H1 (cell line): ENCODE data around the gene STK39. TPM values are rescaled to one million over a fixed set of nuclear protein-coding genes. Genes with fewer than 3 reads are reported as not detected.

Source experiments
- BCL11A ChIP-seq, 2 experiments: IDR thresholded peaks; one replicate each; pipeline ENCODE4 v1.6.1; 2011; ENCODE audit warnings: low read depth in 2 of 2, low read length in 2 of 2, mild to moderate bottlenecking in 2 of 2
- CBX8 ChIP-seq: fragments of 300-800, 300-1000 bp; sonication (generic); IDR thresholded peaks from 2 replicates; pipeline ENCODE4 v1.7.1; 2016; ENCODE audit warnings: low read depth, low read length, borderline replicate concordance
- CEBPB ChIP-seq: IDR thresholded peaks from 2 replicates; pipeline ENCODE4 v1.6.1; 2012; ENCODE audit warnings: low read depth, low read length
- CHD7 ChIP-seq: fragments of 300-600 bp; sonication (generic); IDR thresholded peaks from 2 replicates; pipeline ENCODE4 v1.7.1; 2012; ENCODE audit warnings: low read length, moderate library complexity, mild to moderate bottlenecking, inconsistent platforms; ENCODE audit not compliant: insufficient replicate concordance
- CREB1 ChIP-seq: IDR thresholded peaks from 2 replicates; pipeline ENCODE4 v1.6.1; 2012; ENCODE audit warnings: inconsistent platforms
- EZH2 ChIP-seq: fragments of 200-600 bp; sonication (generic); IDR thresholded peaks from 2 replicates; pipeline ENCODE4 v1.7.1; 2012; ENCODE audit warnings: low read depth, mild to moderate bottlenecking, moderate library complexity, low read length, inconsistent platforms; ENCODE audit not compliant: severe bottlenecking
- JUN ChIP-seq: IDR thresholded peaks from 2 replicates; pipeline ENCODE4 v1.6.1; 2011; ENCODE audit warnings: low read depth, mild to moderate bottlenecking, improper control_type of control experiment, low read length
- NRF1 ChIP-seq: IDR thresholded peaks from 2 replicates; pipeline ENCODE4 v1.6.1; 2011; ENCODE audit warnings: mild to moderate bottlenecking, low read depth, low read length, improper control_type of control experiment
- RXRA ChIP-seq: IDR thresholded peaks from 2 replicates; pipeline ENCODE4 v1.6.1; 2011; ENCODE audit warnings: low read depth, mild to moderate bottlenecking, low read length, moderate library complexity; ENCODE audit not compliant: insufficient read depth
- SP4 ChIP-seq: IDR thresholded peaks from 2 replicates; pipeline ENCODE4 v1.6.1; 2012; ENCODE audit warnings: low read length, inconsistent platforms
- TCF12 ChIP-seq: IDR thresholded peaks from 2 replicates; pipeline ENCODE4 v1.6.1; 2011; ENCODE audit warnings: low read depth, mild to moderate bottlenecking, low read length
- YY1 ChIP-seq: IDR thresholded peaks from 2 replicates; pipeline ENCODE4 v1.6.1; 2011; ENCODE audit warnings: low read depth, mild to moderate bottlenecking, low read length
- polyA plus RNA-seq, 7 experiments: library from polyadenylated mRNA; depleted of rRNA in 3 of 7; stranded (reverse) in 5 of 7; unstranded in 2 of 7; fragments of >200 nt in 5 of 7; fragments of 200-250 nt in 2 of 7; gene quantifications; 1 replicate in 5 of 7; 2 replicates in 1 of 7; 4 replicates in 1 of 7; pipeline versions ENCODE4 v1.2.1 to v1.2.3, GENCODE V29; 2011 to 2013; ENCODE audit warnings: missing spikeins in 2 of 7, mixed read lengths in 2 of 7
- total RNA-seq: library from RNA; stranded (reverse); fragmentation: NEBNext Ultra II Directional; extraction: Animal tissue kit (Norgen Biotek cat#: 25700); gene quantifications from 2 replicates; pipeline ENCODE4 v1.2.1, GENCODE V29; 2021

STK39 gene
- total and polyA plus RNA-seq, 2 of the 8 experiments (the other 6 are each of a cell fraction or from before 2014, with no cell fraction given) = 13.7 to 23.8 TPM

- TF ChIP-seq CHD7 = no peak
- no peak for TF ChIP-seq EZH2
- no peak for TF ChIP-seq YY1
- no peak for TF ChIP-seq NRF1
- TF ChIP-seq RXRA = no peak
- TF ChIP-seq TCF12 = no peak
- TF ChIP-seq BCL11A (IDR thresholded peaks at IDR 0.05; ENCODE audit: low read depth in 2 of 2, low read length in 2 of 2) = no peak
- no peak for TF ChIP-seq JUN
- TF ChIP-seq SP4 = no peak
- TF ChIP-seq CBX8 = no peak
- no peak for TF ChIP-seq CREB1
- TF ChIP-seq CEBPB = no peak
Measured at GRCh38 chr2:167943368-167943767, 304.0 kb downstream of the STK39 start (continued).
